OCI-LY3 (cell line): ENCODE measurements around the gene RGS1.

Experiments
- H2AFZ ChIP-seq: fragments of 200-600, 300-600 bp; shearing (Covaris generic); 2 replicates; pipeline ENCODE4 v1.6.0; 2014; ENCODE audit warnings: antibody characterized with exemption, low read depth, low read length
- H3K27ac ChIP-seq: fragments of 200-600, 300-600 bp; sonication (generic); 2 replicates; pipeline ENCODE4 v1.5.1; 2014; ENCODE audit warnings: mild to moderate bottlenecking, low read length, moderate library complexity, mixed read lengths
- H3K27me3 ChIP-seq: fragments of 200-600, 300-600 bp; sonication (generic); 2 replicates; pipeline ENCODE4 v1.6.1; 2014; ENCODE audit warnings: low read depth, low read length, mixed read lengths
- H3K36me3 ChIP-seq: fragments of 200-600, 300-600 bp; sonication (generic); replicated peaks from 2 replicates; pipeline ENCODE3; 2014; ENCODE audit warnings: low read depth, low read length, mixed read lengths
- H3K4me1 ChIP-seq: fragments of 300-600, 200-600 bp; sonication (generic); 2 replicates; pipeline ENCODE4 v1.6.1; 2014; ENCODE audit warnings: low read length, mixed read lengths
- H3K4me2 ChIP-seq: fragments of 200-600, 300-600 bp; sonication (generic); 2 replicates; pipeline ENCODE4 v1.6.1; 2014; ENCODE audit warnings: low read length, mixed read lengths
- H3K4me3 ChIP-seq: fragments of 300-600, 200-600 bp; sonication (generic); 2 replicates; pipeline ENCODE4 v1.5.1; 2014; ENCODE audit warnings: antibody characterized with exemption, mild to moderate bottlenecking, low read length, moderate library complexity
- H3K79me2 ChIP-seq: fragments of 300-600, 200-600 bp; shearing (Covaris generic); 2 replicates; pipeline ENCODE4 v1.6.1; 2014; ENCODE audit warnings: mild to moderate bottlenecking, low read length, mixed read lengths
- H3K9ac ChIP-seq: fragments of 300-600, 200-600 bp; shearing (Covaris generic); 2 replicates; pipeline ENCODE4 v1.6.0; 2014; ENCODE audit warnings: mild to moderate bottlenecking, low read length, moderate library complexity
- H3K9me3 ChIP-seq: fragments of 200-600, 300-600 bp; shearing (Covaris generic); 2 replicates; pipeline ENCODE4 v1.6.1; 2014; ENCODE audit warnings: low read length, mixed read lengths; ENCODE audit not compliant: insufficient read depth
- H4K20me1 ChIP-seq: fragments of 200-600, 300-600 bp; sonication (generic); 2 replicates; pipeline ENCODE4 v1.6.1; 2016; ENCODE audit warnings: low read length, mixed read lengths; ENCODE audit not compliant: insufficient read depth
- CTCF ChIP-seq: fragments of 200-600, 300-600 bp; sonication (generic); IDR thresholded peaks from 2 replicates; pipeline ENCODE4 v1.5.1; 2014; ENCODE audit warnings: antibody characterized with exemption, low read length, low read depth
- EZH2phosphoT487 ChIP-seq: fragments of 200-600 bp; shearing (Covaris generic); IDR thresholded peaks from 2 replicates; pipeline ENCODE4 v1.6.1; 2018; ENCODE audit warnings: antibody characterized with exemption, mixed run types, low read depth

RGS1 gene

GRCh38 chr1:192580351-192580962, 4.9 kb downstream of the RGS1 start:
- H3K4me1 ChIP-seq, result peaks cover 25% of the 10 kb centered on the region
- H3K4me3 ChIP-seq, result peak overlapping the region; percentile 81
- peaks cover 53% of the 10 kb centered on the region for H3K79me2 ChIP-seq
- H3K9me3 ChIP-seq, result no peaks in the 10 kb centered on the region
- peak overlapping the region; percentile 86 for H3K27ac ChIP-seq
- TF ChIP-seq CTCF, result peak; percentile 85
- TF ChIP-seq EZH2phosphoT487, result no peak
- H2AFZ ChIP-seq, result no peak overlapping the region
- H3K4me2 ChIP-seq, result peak overlapping the region; percentile 93
- H3K27me3 ChIP-seq, result no peaks in the 10 kb centered on the region
- peak overlapping the region; percentile 90 for H3K9ac ChIP-seq
- peaks cover 44% of the 10 kb centered on the region for H4K20me1 ChIP-seq
- peaks cover 67% of the 10 kb centered on the region for H3K36me3 ChIP-seq

GRCh38 chr1:192581131-192581927, 5.8 kb downstream of the RGS1 start:
- H3K27me3 ChIP-seq, result no peaks in the 10 kb centered on the region
- H3K9ac ChIP-seq, result no peak overlapping the region
- peaks cover 60% of the 10 kb centered on the region for H3K36me3 ChIP-seq
- peak overlapping the region; percentile 86 for H3K27ac ChIP-seq
- peaks cover 25% of the 10 kb centered on the region for H3K4me1 ChIP-seq
- H3K9me3 ChIP-seq, result no peaks in the 10 kb centered on the region
- no peak for TF ChIP-seq EZH2phosphoT487
- no peak for TF ChIP-seq CTCF
- 0 out of 2 replicates have a peak overlapping the region, but pooled peaks have one; percentile 81 for H3K4me3 ChIP-seq
- no peak overlapping the region for H2AFZ ChIP-seq
- H4K20me1 ChIP-seq, result peaks cover 44% of the 10 kb centered on the region
- H3K4me2 ChIP-seq, result peak overlapping the region; percentile 93
- H3K79me2 ChIP-seq, result peaks cover 45% of the 10 kb centered on the region

GRCh38 chr1:192584866-192585265, 9.3 kb downstream of the RGS1 start:
- no peaks in the 10 kb centered on the region for H3K27me3 ChIP-seq
- no peak overlapping the region for H3K4me2 ChIP-seq
- peaks cover 17% of the 10 kb centered on the region for H4K20me1 ChIP-seq
- no peak overlapping the region for H3K27ac ChIP-seq
- H3K4me1 ChIP-seq, result peaks cover 18% of the 10 kb centered on the region
- H2AFZ ChIP-seq, result no peak overlapping the region
- TF ChIP-seq EZH2phosphoT487, result no peak
- no peak for TF ChIP-seq CTCF
- H3K9me3 ChIP-seq, result no peaks in the 10 kb centered on the region
- H3K9ac ChIP-seq, result no peak overlapping the region
- no peak overlapping the region for H3K4me3 ChIP-seq
- H3K79me2 ChIP-seq, result peaks cover 9% of the 10 kb centered on the region
- H3K36me3 ChIP-seq, result peaks cover 25% of the 10 kb centered on the region

GRCh38 chr1:192587386-192588266, 12.1 kb downstream of the RGS1 start:
- H3K79me2 ChIP-seq, result no peaks in the 10 kb centered on the region
- H4K20me1 ChIP-seq, result no peaks in the 10 kb centered on the region
- TF ChIP-seq EZH2phosphoT487 (no peak), CTCF (no peak)
- H3K27me3 ChIP-seq, result no peaks in the 10 kb centered on the region
- no peak overlapping the region for H3K27ac ChIP-seq
- peaks cover 8% of the 10 kb centered on the region for H3K36me3 ChIP-seq
- no peak overlapping the region for H3K4me2 ChIP-seq
- no peaks in the 10 kb centered on the region for H3K4me1 ChIP-seq
- no peak overlapping the region for H2AFZ ChIP-seq
- no peaks in the 10 kb centered on the region for H3K9me3 ChIP-seq
- H3K4me3 ChIP-seq, result no peak overlapping the region
- no peak overlapping the region for H3K9ac ChIP-seq
